ENCODE measurements around the gene ABCC5. TPM values are rescaled to one million over a fixed set of nuclear protein-coding genes. Genes with fewer than 3 reads are reported as not detected.

The ABCC5 gene
- total and polyA plus RNA-seq, 2 of the 8 experiments (the other 6 are each of a cell fraction or from before 2014, with no cell fraction given): 25.3 to 40.8 TPM

- Histone ChIP-seq H3K23ac (ENCODE audit: insufficient read length) (no peak overlapping the region), H3K9ac (replicated peaks in 1 of 4; ENCODE audit: extremely low read depth in 1 of 4, low read depth in 3 of 4, low read length in 3 of 4) (no peak overlapping the region), H4K8ac (ENCODE audit: extremely low read depth, insufficient read depth, low read length) (no peak overlapping the region), H4K20me1 (replicated peaks in 1 of 2; ENCODE audit: control insufficient read depth in 1 of 2, insufficient read depth in 2 of 2, low read length in 2 of 2) (peaks cover 0 to 2% of the 10 kb centered on the region in 2 experiments), H2BK5ac (ENCODE audit: low read depth, low read length) (peak overlapping the region; percentile 60), H3K4me2 (ENCODE audit: insufficient read depth in 1 of 2, low read depth in 2 of 2, low read length in 2 of 2) (no peak overlapping the region), H3K79me2 (ENCODE audit: control insufficient read depth in 1 of 2, insufficient read depth in 2 of 2, low read length in 2 of 2) (no peaks in the 10 kb centered on the region), H3K18ac (ENCODE audit: extremely low read depth, low read length) (no peak overlapping the region; the same call in 1 of the 2 replicates), H3K14ac (ENCODE audit: insufficient read length) (no peak overlapping the region), H2BK15ac (ENCODE audit: low read length) (no peak overlapping the region), H2BK120ac (replicated peaks; ENCODE audit: low read depth, low read length) (no peak overlapping the region), H3K4me1 (replicated peaks in 1 of 4; ENCODE audit: control insufficient read depth in 3 of 4, insufficient read depth in 4 of 4, low read length in 3 of 4) (peaks cover 0 to 14% (median 8%) of the 10 kb centered on the region in 4 experiments; a peak in 4 of 7 replicates), H2BK12ac (ENCODE audit: low read depth, low read length) (no peak overlapping the region), H4K91ac (replicated peaks; ENCODE audit: insufficient read length, low read length) (no peak overlapping the region), H4K5ac (ENCODE audit: insufficient read length, low read depth, low read length) (no peak overlapping the region), H3K4ac (replicated peaks; ENCODE audit: insufficient read length, low read depth, low read length) (no peak overlapping the region), H3K4me3 (ENCODE audit: extremely low read depth in 1 of 4, insufficient read depth in 2 of 4, low read depth in 3 of 4, low read length in 4 of 4) (no peak overlapping the region), H3K23me2 (ENCODE audit: low read depth, low read length) (no peaks in the 10 kb centered on the region), H3K27me3 (replicated peaks in 1 of 4; ENCODE audit: control insufficient read depth in 3 of 4, extremely low read depth in 1 of 4, insufficient read depth in 3 of 4, low read length in 3 of 4) (no peaks in the 10 kb centered on the region), H3K56ac (replicated peaks; ENCODE audit: insufficient read length, low read depth, low read length) (no peak overlapping the region), H3K9me3 (ENCODE audit: insufficient read depth in 2 of 2, low read depth in 1 of 2, low read length in 1 of 2) (no peaks in the 10 kb centered on the region), H2AK5ac (ENCODE audit: low read depth, low read length) (peak overlapping the region; percentile 90; the same call in 1 of the 2 replicates), H3K36me3 (ENCODE audit: control insufficient read depth in 2 of 4, insufficient read depth in 4 of 4, low read length in 3 of 4) (peaks cover 0 to 27% (median 17%) of the 10 kb centered on the region in 4 experiments; a peak in 7 of 8 replicates), H2AFZ (ENCODE audit: low read length) (no peak overlapping the region), H3K27ac (ENCODE audit: low read depth, low read length) (no peak overlapping the region), H2BK20ac (ENCODE audit: low read length) (0 out of 2 replicates have a peak overlapping the region, but pooled peaks have one; percentile 61), H3K79me1 (ENCODE audit: low read depth, low read length) (no peaks in the 10 kb centered on the region)
- no peak for FAIRE-seq
- no peak for TF ChIP-seq CHD1 (IDR thresholded peaks at IDR 0.05; ENCODE audit: low read depth, low read length)
- TF ChIP-seq ASH2L (IDR thresholded peaks at IDR 0.05; ENCODE audit: low read length): no peak
- TF ChIP-seq SUZ12 (IDR thresholded peaks at IDR 0.05; ENCODE audit: low read length): no peak
- TF ChIP-seq PHF8 (conservative IDR thresholded peaks at IDR 0.05; ENCODE audit: low read depth, low read length): no peak
- TF ChIP-seq YY1 (IDR thresholded peaks at IDR 0.05; ENCODE audit: low read depth, low read length): no peak
- no peak for TF ChIP-seq GTF2F1 (IDR thresholded peaks at IDR 0.05; ENCODE audit: borderline replicate concordance, low read depth, low read length)
- TF ChIP-seq ATF2 (IDR thresholded peaks at IDR 0.05; ENCODE audit: low read length): no peak
- no peak for TF ChIP-seq SIN3A (conservative IDR thresholded peaks at IDR 0.05 in 1 of 2, IDR thresholded peaks at IDR 0.05 in 1 of 2; ENCODE audit: low read depth in 1 of 2, low read length in 2 of 2)
- no peak for TF ChIP-seq TAF7 (optimal IDR thresholded peaks at IDR 0.05; ENCODE audit: borderline replicate concordance, low read depth, low read length)
- no peak for TF ChIP-seq ZNF274 (IDR thresholded peaks at IDR 0.05; ENCODE audit: borderline replicate concordance, extremely low read depth, low read length)
- TF ChIP-seq CEBPB (IDR thresholded peaks at IDR 0.05; ENCODE audit: low read depth, low read length): no peak
- ChIA-PET POLR2A (ENCODE audit: partially characterized antibody) (no interaction called here), CTCF (ENCODE audit: partially characterized antibody) (interaction anchor here (0.9 to 1.9 kb wide), 4 partner anchors 19 to 130 kb away, joined by 3 to 6 read pairs (median 3); no protein-coding TSS in a partner anchor)
- no peak for DNase-seq (ENCODE audit: low read depth in 1 of 2, low spot score in 2 of 2)
- WGBS, 2 experiments (ENCODE audit: extremely low coverage in 1 of 2, insufficient coverage in 1 of 2, insufficient read length in 1 of 2, insufficient replicate concordance in 2 of 2, low coverage in 1 of 2, low lambda C conversion rate in 2 of 2, missing lambda C conversion rate in 1 of 2): 88% methylated on average over 6 of the region's 6 CpGs; no CpG with 5 or more reads in 1 of the 2 experiments
These were observed 64.1 kb downstream of the ABCC5 start for GRCh38 chr3:183953471-183954070.

All from H1 (cell line).